Measurements from ENCODE around the gene RPS26. TPM values are rescaled to one million over a fixed set of nuclear protein-coding genes. Genes with fewer than 3 reads are reported as not detected.

Gene RPS26
- total and polyA plus RNA-seq, 7 donors = 130 to 3,746 (median 2,067) TPM

DNA sequence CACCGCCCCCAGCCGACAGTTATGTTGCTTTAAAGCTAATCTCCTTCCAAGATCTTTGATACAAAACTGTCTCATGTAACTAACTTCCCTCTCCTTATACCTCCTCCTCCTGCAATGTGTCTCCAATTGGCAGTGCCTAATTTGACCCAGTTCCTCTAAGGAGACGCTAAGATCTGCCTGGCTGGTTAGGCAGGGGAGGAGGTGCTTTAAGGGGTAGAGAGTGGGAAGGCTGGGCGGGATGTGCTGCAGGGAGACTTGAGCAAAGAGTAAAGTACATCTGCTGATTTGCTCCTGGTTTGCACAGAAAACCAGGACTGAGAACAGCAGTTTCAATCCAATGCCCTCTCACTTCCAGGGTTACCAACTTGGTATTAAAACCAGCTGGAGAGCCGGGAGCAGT, 28.2 kb upstream of the RPS26 start:
- 50 to 83% methylated on average over 5 of the region's 5 CpGs for WGBS, 2 donors
- Histone ChIP-seq H3K4me1 (peaks cover 0 to 3% (median under 1%) of the 10 kb centered on the region in 4 donors), H3K9me3 (no peaks in the 10 kb centered on the region), H3K27me3 (no peaks in the 10 kb centered on the region), H3K27ac (no peak overlapping the region), H3K4me3 (no peak overlapping the region), H3K36me3 (peaks cover 0 to 7% (median 0%) of the 10 kb centered on the region in 4 donors)
- TF ChIP-seq EP300 (IDR thresholded peaks at IDR 0.05) (no peak), POLR2AphosphoS5 (IDR thresholded peaks at IDR 0.05) (no peak), POLR2A (IDR thresholded peaks at IDR 0.05) (no peak)
- TF ChIP-seq, protein P1, sequence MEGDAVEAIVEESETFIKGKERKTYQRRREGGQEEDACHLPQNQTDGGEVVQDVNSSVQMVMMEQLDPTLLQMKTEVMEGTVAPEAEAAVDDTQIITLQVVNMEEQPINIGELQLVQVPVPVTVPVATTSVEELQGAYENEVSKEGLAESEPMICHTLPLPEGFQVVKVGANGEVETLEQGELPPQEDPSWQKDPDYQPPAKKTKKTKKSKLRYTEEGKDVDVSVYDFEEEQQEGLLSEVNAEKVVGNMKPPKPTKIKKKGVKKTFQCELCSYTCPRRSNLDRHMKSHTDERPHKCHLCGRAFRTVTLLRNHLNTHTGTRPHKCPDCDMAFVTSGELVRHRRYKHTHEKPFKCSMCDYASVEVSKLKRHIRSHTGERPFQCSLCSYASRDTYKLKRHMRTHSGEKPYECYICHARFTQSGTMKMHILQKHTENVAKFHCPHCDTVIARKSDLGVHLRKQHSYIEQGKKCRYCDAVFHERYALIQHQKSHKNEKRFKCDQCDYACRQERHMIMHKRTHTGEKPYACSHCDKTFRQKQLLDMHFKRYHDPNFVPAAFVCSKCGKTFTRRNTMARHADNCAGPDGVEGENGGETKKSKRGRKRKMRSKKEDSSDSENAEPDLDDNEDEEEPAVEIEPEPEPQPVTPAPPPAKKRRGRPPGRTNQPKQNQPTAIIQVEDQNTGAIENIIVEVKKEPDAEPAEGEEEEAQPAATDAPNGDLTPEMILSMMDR (IDR thresholded peaks at IDR 0.05) = no peak
- DNase-seq = no peak
- intact Hi-C loops (cut with DNase I) = no loop called here

DNA sequence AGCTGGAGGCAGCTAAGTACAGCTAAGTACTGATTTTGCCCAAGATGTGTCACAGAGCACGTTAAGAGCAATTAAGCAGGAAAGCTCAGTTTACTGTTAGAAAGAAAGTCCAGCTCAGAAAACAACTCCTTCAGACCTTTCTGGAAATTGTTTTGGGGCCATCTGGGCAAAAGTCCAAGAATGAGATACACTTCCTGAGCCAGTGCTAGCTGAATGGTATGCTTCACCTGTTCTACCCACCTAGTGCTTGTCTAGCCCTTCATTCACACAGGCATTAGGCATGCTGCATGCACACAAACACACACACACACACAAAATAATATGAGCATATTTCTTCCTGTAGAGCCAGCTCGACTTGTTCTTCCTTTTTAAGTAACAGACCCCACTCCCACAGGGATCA, 27.5 kb upstream of the RPS26 start:
- 13 to 55% methylated on average over 2 of the region's 2 CpGs for WGBS, 2 donors
- Histone ChIP-seq H3K9me3 (no peaks in the 10 kb centered on the region), H3K4me1 (no peaks in the 10 kb centered on the region), H3K36me3 (peaks cover 0 to 11% (median 0%) of the 10 kb centered on the region in 4 donors), H3K27ac (no peak overlapping the region), H3K27me3 (no peaks in the 10 kb centered on the region), H3K4me3 (no peak overlapping the region)
- DNase-seq = no peak
- TF ChIP-seq, protein P1 (IDR thresholded peaks at IDR 0.05) = no peak
- TF ChIP-seq POLR2AphosphoS5 (IDR thresholded peaks at IDR 0.05) = no peak
- TF ChIP-seq EP300 (IDR thresholded peaks at IDR 0.05) = no peak
- TF ChIP-seq POLR2A (IDR thresholded peaks at IDR 0.05) = no peak
- intact Hi-C loops (cut with DNase I) = no loop called here

DNA sequence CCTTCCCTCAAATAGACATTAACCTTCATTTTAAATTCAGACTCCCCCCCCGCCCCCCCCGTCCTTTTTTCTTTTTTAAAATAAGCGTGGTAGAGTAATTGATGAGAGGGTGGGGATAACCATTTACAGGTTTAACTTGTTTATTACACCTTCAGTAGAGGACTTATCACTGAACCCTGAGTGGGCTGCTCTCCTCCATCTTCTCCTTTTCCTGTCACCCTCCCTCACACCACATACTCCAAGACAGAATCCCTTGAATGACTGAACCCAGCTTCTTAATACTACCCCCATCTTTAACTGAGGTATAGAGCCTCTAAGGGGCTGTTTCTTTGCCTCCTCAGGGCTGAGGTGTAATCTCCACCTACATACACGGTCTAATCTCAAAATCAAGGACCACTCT, 24.5 kb upstream of the RPS26 start:
- Histone ChIP-seq H3K36me3 (peaks cover 0 to 14% (median 0%) of the 10 kb centered on the region in 4 donors), H3K9me3 (no peaks in the 10 kb centered on the region), H3K27me3 (no peaks in the 10 kb centered on the region), H3K4me3 (no peak overlapping the region), H3K4me1 (peaks cover 0 to 26% (median 24%) of the 10 kb centered on the region in 4 donors), H3K27ac (no peak overlapping the region)
- TF ChIP-seq POLR2AphosphoS5 (IDR thresholded peaks at IDR 0.05) = no peak
- DNase-seq = no peak
- 79 to 93% methylated on average over 4 of the region's 4 CpGs for WGBS, 2 donors
- intact Hi-C loops (cut with DNase I) = no loop called here

DNA sequence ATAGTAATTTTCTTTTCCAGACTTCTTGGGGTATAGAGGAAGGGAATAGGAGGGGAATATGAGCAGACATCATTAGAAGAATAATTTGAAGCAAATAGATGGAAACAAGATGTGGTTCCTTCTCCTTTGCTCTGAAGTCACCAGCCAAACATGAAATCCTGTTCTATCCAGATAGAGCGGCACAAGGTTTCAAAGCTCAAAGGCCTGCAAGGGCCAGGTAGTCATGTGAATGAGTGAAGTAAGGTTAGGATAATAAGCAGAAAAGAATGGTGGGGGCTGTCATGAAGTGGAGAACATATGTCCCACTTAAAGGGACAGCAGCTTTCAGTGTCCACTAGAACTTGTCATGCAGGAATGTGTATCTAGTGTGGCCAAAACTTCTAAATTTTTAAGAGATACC, 23.4 kb upstream of the RPS26 start:
- Histone ChIP-seq H3K4me3 (no peak overlapping the region), H3K9me3 (no peaks in the 10 kb centered on the region), H3K27ac (no peak overlapping the region), H3K36me3 (peaks cover 0 to 14% (median 0%) of the 10 kb centered on the region in 4 donors), H3K4me1 (peaks cover 0 to 28% (median 26%) of the 10 kb centered on the region in 4 donors), H3K27me3 (no peaks in the 10 kb centered on the region)
- 98 to 100% methylated on average over 1 of the region's 1 CpG for WGBS, 2 donors
- TF ChIP-seq POLR2AphosphoS5 (IDR thresholded peaks at IDR 0.05) = no peak
- TF ChIP-seq EP300 (IDR thresholded peaks at IDR 0.05) = no peak
- no peak for TF ChIP-seq POLR2A (IDR thresholded peaks at IDR 0.05)
- TF ChIP-seq, protein P1 (IDR thresholded peaks at IDR 0.05) = no peak
- no peak for DNase-seq
- intact Hi-C loops (cut with DNase I) = no loop called here

DNA sequence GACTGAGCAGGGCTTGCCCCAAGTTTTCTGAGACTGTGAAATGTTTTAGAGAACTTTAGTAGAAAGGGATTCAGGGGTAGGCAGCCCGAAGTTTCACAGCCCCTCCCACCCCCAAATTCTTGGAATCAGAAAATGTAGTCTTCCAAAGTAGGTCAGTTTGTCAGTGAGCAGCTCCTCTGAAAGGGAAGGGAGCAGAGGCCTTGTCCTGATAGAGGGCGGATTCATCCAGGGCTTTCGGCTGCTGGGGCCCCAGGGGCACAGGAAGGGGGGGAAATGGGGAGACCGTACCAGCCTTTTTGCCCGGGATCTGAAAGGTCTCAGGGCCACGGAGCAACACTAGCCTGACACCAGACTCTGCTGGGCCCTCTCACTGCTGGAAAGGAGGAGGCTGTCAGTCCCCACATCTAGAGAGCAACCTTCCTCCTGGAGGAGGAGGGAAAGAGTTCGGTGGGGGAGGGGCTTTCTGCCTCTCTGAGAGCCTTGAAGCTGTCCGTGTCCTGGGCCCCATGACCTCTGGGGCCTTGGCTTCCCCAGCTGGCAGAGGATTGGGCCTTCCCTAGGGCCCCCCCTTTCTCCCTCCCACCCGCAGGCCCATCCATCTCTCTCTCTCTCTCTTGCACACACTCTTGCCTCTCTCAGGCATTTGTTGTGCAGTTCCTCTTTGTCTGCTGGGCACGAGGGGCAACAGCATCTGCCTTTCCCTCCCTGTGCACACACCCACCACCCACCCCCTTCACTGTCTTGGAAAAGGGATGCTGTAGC, 21.1 kb upstream of the RPS26 start, which contains the start of gene IKZF4:
TSS of gene IKZF4 (plus strand) at position 621 of the 762 bp plus-strand sequence. CDS start 451 bp downstream, outside the sequence.
- TF ChIP-seq, protein P1 (IDR thresholded peaks at IDR 0.05) = no peak
- TF ChIP-seq POLR2A (IDR thresholded peaks at IDR 0.05) = no peak
- TF ChIP-seq EP300 (IDR thresholded peaks at IDR 0.05) = no peak
- TF ChIP-seq POLR2AphosphoS5 (IDR thresholded peaks at IDR 0.05) = no peak
- H3K36me3 ChIP-seq = peaks cover 0 to 29% (median 3%) of the 10 kb centered on the region in 4 donors
- H3K27me3 ChIP-seq = no peaks in the 10 kb centered on the region
- intact Hi-C loops (cut with DNase I) = no loop called here
- H3K9me3 ChIP-seq = no peaks in the 10 kb centered on the region
- peak within 1 kb of the TSS; percentile 19 to 43 (median 36) for H3K4me3 ChIP-seq
- H3K27ac ChIP-seq = peak within 1 kb of the TSS; percentile 70 to 79 (median 75)
- H3K4me1 ChIP-seq = peaks cover 0 to 28% (median 26%) of the 10 kb centered on the region in 4 donors
- DNase-seq = peak; percentile 89
- 31 to 66% methylated on average over 10 of the region's 10 CpGs for WGBS, 2 donors
